Sigmoid colon (tissue), 7 donors: ENCODE measurements around the gene SHISA5. TPM values are rescaled to one million over a fixed set of nuclear protein-coding genes. Genes with fewer than 3 reads are reported as not detected.

Experiments
- DNase-seq: peaks from one replicate; pipeline ENCODE4 v3.0.0-alpha.2; 2019
- H3K27ac ChIP-seq, 4 donors: fragments of 200-600 bp; sonication (generic); one replicate each; pipeline ENCODE4 v1.5.1; 2016 to 2019; ENCODE audit warnings: mild to moderate bottlenecking in 1 of 4
- H3K27me3 ChIP-seq, 3 donors: fragments of 200-600 bp; sonication (generic); one replicate each; pipeline ENCODE4 v1.5.1; 2019; ENCODE audit warnings: mild to moderate bottlenecking in 1 of 3
- H3K36me3 ChIP-seq, 4 donors: fragments of 200-600 bp; sonication (generic); one replicate each; pipeline ENCODE4 v1.5.1; 2016 to 2019
- H3K4me1 ChIP-seq, 4 donors: fragments of 200-600 bp; sonication (generic); one replicate each; pipeline ENCODE4 v1.5.1; 2017 to 2019
- H3K4me3 ChIP-seq, 4 donors: fragments of 200-600 bp; sonication (generic); one replicate each; pipeline ENCODE4 v1.5.1; 2017 to 2019; ENCODE audit warnings: mild to moderate bottlenecking in 2 of 4, moderate library complexity in 1 of 4
- H3K9me3 ChIP-seq, 4 donors: fragments of 200-600 bp in 3 of 4; sonication (generic) in 3 of 4; one replicate each; pipeline versions ENCODE4 v1.5.1 to v1.6.1; 2013 to 2019
- CTCF ChIP-seq, 4 experiments: fragments of 450-650 bp in 3 of 4; fragments of 200-600 bp in 1 of 4; IDR thresholded peaks; one replicate each; pipeline ENCODE4 v1.5.1; 2016 to 2019; ENCODE audit warnings: antibody characterized with exemption in 4 of 4, mild to moderate bottlenecking in 3 of 4, moderate library complexity in 2 of 4
- EP300 ChIP-seq, 4 donors: sonication (generic); formaldehyde crosslinking; IDR thresholded peaks; one replicate each; pipeline ENCODE4 v1.6.1; 2017; ENCODE audit warnings: antibody characterized with exemption in 4 of 4
- POLR2A ChIP-seq, 2 donors: fragments of 450-650 bp; IDR thresholded peaks; one replicate each; pipeline ENCODE4 v1.6.1; 2016; ENCODE audit warnings: antibody characterized with exemption in 2 of 2, mild to moderate bottlenecking in 2 of 2, moderate library complexity in 2 of 2
- POLR2AphosphoS5 ChIP-seq, 4 donors: sonication (generic); formaldehyde crosslinking; IDR thresholded peaks; one replicate each; pipeline ENCODE4 v1.6.1; 2017; ENCODE audit warnings: antibody characterized with exemption in 4 of 4
- WGBS, 2 donors: extraction: QIAGEN DNeasy Blood & Tissue Kit; methylation state at CpG; one replicate each; pipeline ENCODE4 v1.1.7; 2013; 5-methylcytosine and 5-hydroxymethylcytosine counted together
- intact Hi-C: fragments of 100-400 bp; cut with DNase I; formaldehyde crosslinking; loops from one replicate; pipeline ENCODE4 v1.15.1; 2023
- polyA plus RNA-seq, 3 donors: library from polyadenylated mRNA; stranded (reverse); fragments of 200-250 nt; gene quantifications; one replicate each; pipeline ENCODE4 v1.2.3, GENCODE V29; 2013
- small RNA-seq, 3 donors: library from RNA; depleted of rRNA; stranded (forward); fragments of <200 nt; gene quantifications; one replicate each; pipeline ENCODE3, GENCODE V24; 2016
- total RNA-seq, 4 donors: library from RNA; depleted of rRNA; stranded (reverse); fragments of >200 nt; gene quantifications; one replicate each; pipeline ENCODE4 v1.1.0, GENCODE V29; 2016
- donor health status: healthy with polysubstance abuse.
- donor health status: Bipolar disorder and iron deficiency.
- donor health status: healthy.

The SHISA5 gene
- total and polyA plus RNA-seq, 7 donors: 57.7 to 142 (median 70.3) TPM

DNA sequence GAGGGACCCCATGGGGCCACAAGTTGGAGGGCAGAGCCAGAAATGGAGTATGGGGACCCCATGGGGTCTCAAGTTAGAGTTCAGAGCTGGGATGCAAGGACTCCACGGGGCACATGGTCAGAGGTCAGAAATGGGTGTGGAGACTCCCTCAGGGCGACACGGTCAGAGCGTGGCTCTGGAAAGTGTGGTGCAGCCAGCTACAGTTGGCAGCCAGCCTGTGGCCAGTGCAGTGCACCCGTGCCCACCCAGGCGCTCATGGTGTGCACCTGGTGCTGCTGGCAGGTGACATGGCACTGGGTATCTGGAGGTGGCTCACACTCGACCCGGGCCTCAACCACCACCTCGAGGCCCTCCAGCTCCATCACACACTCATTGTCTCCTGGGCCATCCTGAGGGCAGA lies 85.3 kb downstream of the SHISA5 start:
- no peaks in the 10 kb centered on the region for H3K9me3 ChIP-seq
- intact Hi-C loops: no loop called here
- H3K27ac ChIP-seq: no peak overlapping the region
- 83 to 93% methylated on average over 9 of the region's 9 CpGs for WGBS, 2 donors
- no peak overlapping the region for H3K4me3 ChIP-seq
- DNase-seq: no peak
- peaks cover 4 to 39% (median 33%) of the 10 kb centered on the region in 4 donors for H3K4me1 ChIP-seq
- peaks cover 24 to 83% (median 58%) of the 10 kb centered on the region in 4 donors for H3K36me3 ChIP-seq
- no peak for TF ChIP-seq POLR2AphosphoS5 (IDR thresholded peaks at IDR 0.05)
- no peak for TF ChIP-seq POLR2A (IDR thresholded peaks at IDR 0.05)
- no peak for TF ChIP-seq EP300 (IDR thresholded peaks at IDR 0.05)
- TF ChIP-seq CTCF (IDR thresholded peaks at IDR 0.05): no peak
- H3K27me3 ChIP-seq: no peaks in the 10 kb centered on the region

DNA sequence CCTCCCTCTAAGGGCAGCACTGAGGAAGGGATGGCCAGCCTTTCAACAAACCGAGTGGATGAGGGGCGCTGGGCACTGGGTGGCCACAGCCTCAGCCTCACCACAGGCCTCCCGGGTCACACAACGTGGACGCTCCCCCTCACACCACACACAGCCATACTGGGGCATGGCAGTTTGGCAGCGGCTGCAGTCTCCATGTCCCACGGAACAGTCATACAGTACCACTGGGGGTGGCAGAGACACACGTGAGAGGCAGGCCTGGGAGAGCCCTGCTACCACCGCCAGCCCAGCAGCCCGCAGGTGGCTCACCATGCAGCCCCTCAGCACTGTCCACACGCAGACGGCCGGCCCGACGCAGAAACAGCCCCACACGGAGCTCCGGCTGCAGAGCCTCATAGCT lies 85.8 kb downstream of the SHISA5 start:
- H3K4me1 ChIP-seq: peaks cover 3 to 39% (median 30%) of the 10 kb centered on the region in 4 donors
- no peak overlapping the region for H3K27ac ChIP-seq
- WGBS, 2 donors: 93 to 94% methylated on average over 17 of the region's 17 CpGs
- H3K9me3 ChIP-seq: no peaks in the 10 kb centered on the region
- peaks cover 24 to 81% (median 59%) of the 10 kb centered on the region in 4 donors for H3K36me3 ChIP-seq
- intact Hi-C loops: no loop called here
- TF ChIP-seq POLR2A (IDR thresholded peaks at IDR 0.05): no peak
- no peak for TF ChIP-seq EP300 (IDR thresholded peaks at IDR 0.05)
- TF ChIP-seq CTCF (IDR thresholded peaks at IDR 0.05): no peak
- TF ChIP-seq POLR2AphosphoS5 (IDR thresholded peaks at IDR 0.05): no peak
- H3K27me3 ChIP-seq: no peaks in the 10 kb centered on the region
- H3K4me3 ChIP-seq: no peak overlapping the region
- DNase-seq: no peak

Small RNA genes lying within 50 kb of the gene (small RNA-seq; reads per million reads assigned to genes)
- 0 reads per million in 3 donors for gene MIR6823

Other genes starting within 250 kb of the SHISA5 start
- 10 to 100 TPM; 14.7 to 36.2 (median 24.4) TPM for gene NME6, start 202.8 kb downstream of the SHISA5 start, total RNA-seq
- 10 to 100 TPM; 20.0 to 24.0 (median 20.4) TPM for gene NME6, start 202.8 kb downstream of the SHISA5 start, polyA plus RNA-seq
- not detected for gene SPINK8, start 170.5 kb downstream of the SHISA5 start, total RNA-seq
- not detected for gene SPINK8, start 170.5 kb downstream of the SHISA5 start, polyA plus RNA-seq
- gene FBXW12, start 132.0 kb downstream of the SHISA5 start, total RNA-seq: not detected
- not detected for gene FBXW12, start 132.0 kb downstream of the SHISA5 start, polyA plus RNA-seq
- 100 to 1,000 TPM in 1 of 4 donors, 10 to 100 TPM in 3; 59.9 to 162 (median 79.7) TPM for gene PLXNB1, start 74.1 kb downstream of the SHISA5 start, total RNA-seq
- gene PLXNB1, start 74.1 kb downstream of the SHISA5 start, polyA plus RNA-seq: 10 to 100 TPM; 10.2 to 88.0 (median 10.4) TPM
- gene CCDC51, start 64.1 kb downstream of the SHISA5 start, total RNA-seq: 10 to 100 TPM in 3 of 4 donors, 1 to 10 TPM in 1; 9.4 to 22.5 (median 13.1) TPM
- gene CCDC51, start 64.1 kb downstream of the SHISA5 start, polyA plus RNA-seq: 10 to 100 TPM; 12.7 to 21.6 (median 18.6) TPM
- 100 to 1,000 TPM; 146 to 352 (median 244) TPM for gene TMA7, start 63.9 kb downstream of the SHISA5 start, total RNA-seq
- gene TMA7, start 63.9 kb downstream of the SHISA5 start, polyA plus RNA-seq: 100 to 1,000 TPM; 419 to 762 (median 624) TPM
- gene ATRIP, start 57.4 kb downstream of the SHISA5 start, total RNA-seq: 1 to 10 TPM; 3.4 to 9.4 (median 5.2) TPM
- 1 to 10 TPM; 1.8 to 6.2 (median 2.4) TPM for gene ATRIP, start 57.4 kb downstream of the SHISA5 start, polyA plus RNA-seq
- 1 to 10 TPM; 1.5 to 6.7 (median 2.7) TPM for gene PFKFB4, start 52.6 kb upstream of the SHISA5 start, total RNA-seq
- 1 to 10 TPM; 4.2 to 8.0 (median 4.8) TPM for gene PFKFB4, start 52.6 kb upstream of the SHISA5 start, polyA plus RNA-seq
- not detected for gene UCN2, start 59.6 kb upstream of the SHISA5 start, total RNA-seq
- under 1 TPM in 1 of 3 donors, not detected in 2; 0.10 TPM for gene UCN2, start 59.6 kb upstream of the SHISA5 start, polyA plus RNA-seq
- gene COL7A1, start 91.2 kb upstream of the SHISA5 start, total RNA-seq: 1 to 10 TPM; 1.5 to 9.4 (median 2.6) TPM
- gene COL7A1, start 91.2 kb upstream of the SHISA5 start, polyA plus RNA-seq: 10 to 100 TPM in 1 of 3 donors, 1 to 10 TPM in 2; 1.4 to 15.4 (median 3.0) TPM
- 100 to 1,000 TPM; 199 to 241 (median 223) TPM for gene UQCRC1, start 105.5 kb upstream of the SHISA5 start, total RNA-seq
- 100 to 1,000 TPM; 451 to 828 (median 586) TPM for gene UQCRC1, start 105.5 kb upstream of the SHISA5 start, polyA plus RNA-seq
- gene TMEM89, start 117.6 kb upstream of the SHISA5 start, total RNA-seq: not detected
- 1 to 10 TPM in 1 of 3 donors, not detected in 2; 1.2 TPM for gene TMEM89, start 117.6 kb upstream of the SHISA5 start, polyA plus RNA-seq
- 10 to 100 TPM in 3 of 4 donors, 1 to 10 TPM in 1; 6.4 to 33.0 (median 17.0) TPM for gene SLC26A6, start 131.3 kb upstream of the SHISA5 start, total RNA-seq
- 10 to 100 TPM in 1 of 3 donors, 1 to 10 TPM in 2; 9.0 to 70.8 (median 9.7) TPM for gene SLC26A6, start 131.3 kb upstream of the SHISA5 start, polyA plus RNA-seq
- gene CELSR3, start 158.7 kb upstream of the SHISA5 start, total RNA-seq: 1 to 10 TPM in 2 of 4 donors, under 1 TPM in 2; 0.33 to 1.4 (median 0.72) TPM
- gene CELSR3, start 158.7 kb upstream of the SHISA5 start, polyA plus RNA-seq: 1 to 10 TPM in 1 of 3 donors, under 1 TPM in 2; under 0.01 to 2.5 (median under 0.01) TPM
- gene NCKIPSD, start 181.7 kb upstream of the SHISA5 start, total RNA-seq: 10 to 100 TPM in 3 of 4 donors, 1 to 10 TPM in 1; 7.7 to 29.3 (median 22.8) TPM
- gene NCKIPSD, start 181.7 kb upstream of the SHISA5 start, polyA plus RNA-seq: 10 to 100 TPM; 10.2 to 17.7 (median 14.3) TPM
- gene IP6K2, start 213.0 kb upstream of the SHISA5 start, total RNA-seq: 100 to 1,000 TPM in 1 of 4 donors, 10 to 100 TPM in 3; 39.0 to 109 (median 58.7) TPM
- gene IP6K2, start 213.0 kb upstream of the SHISA5 start, polyA plus RNA-seq: 100 to 1,000 TPM in 1 of 3 donors, 10 to 100 TPM in 2; 77.9 to 142 (median 97.2) TPM